Heart left ventricle (tissue), 13 donors: ENCODE results near the gene CASS4.

ENCODE experiments used
- POLR2A ChIP-seq, 2 donors: fragments of 450-650 bp; IDR thresholded peaks; one replicate each; pipeline ENCODE4 v1.6.1; 2017; ENCODE audit warnings: antibody characterized with exemption in 2 of 2, mild to moderate bottlenecking in 2 of 2, moderate library complexity in 2 of 2
- TF ChIP-seq, protein P1 (sequence below), 12 donors: fragments of 200-600 bp; sonication (generic) in 4 of 12; IDR thresholded peaks; one replicate each; pipeline versions ENCODE4 v1.5.0 to v1.8.0; 2018 to 2022; ENCODE audit warnings: antibody characterized with exemption in 12 of 12, mild to moderate bottlenecking in 5 of 12
- donor health status: ischemic (EF 13 %, LVEDD 7.1; RV severe dilation, severe dysfunction).
- donor health status: DM: no; HTN: yes; CAD: no.
- donor health status: DM: no; HTN: no; CAD: no.
- donor health status: ischemic (EF 25% LVEDD 6.9; RV normal size, moderate dysfunction).
- donor health status: ischemic (EF 25% LVEDD 5.7; RV mildly dilated, moderate dysfunction).
- donor health status: ischemic (EF 35%, LVEDD 5.7; RV mildly dilated, moderate dysfunction).
- donor health status: nonischemic (EF 11% LVEDD 7.7; RV severe dilation, severe dysfunction).
- donor health status: DM: yes; HTN: yes; CAD: no.
- donor health status: PGD.
- donor health status: ischemic (EF 29% LVEDD 5.4; RV normal size, mild dysfunction).
- donor health status: nonischemic (EF 23%, LVEDD 6.1; RV moderate dilation, normal function).

DNA sequence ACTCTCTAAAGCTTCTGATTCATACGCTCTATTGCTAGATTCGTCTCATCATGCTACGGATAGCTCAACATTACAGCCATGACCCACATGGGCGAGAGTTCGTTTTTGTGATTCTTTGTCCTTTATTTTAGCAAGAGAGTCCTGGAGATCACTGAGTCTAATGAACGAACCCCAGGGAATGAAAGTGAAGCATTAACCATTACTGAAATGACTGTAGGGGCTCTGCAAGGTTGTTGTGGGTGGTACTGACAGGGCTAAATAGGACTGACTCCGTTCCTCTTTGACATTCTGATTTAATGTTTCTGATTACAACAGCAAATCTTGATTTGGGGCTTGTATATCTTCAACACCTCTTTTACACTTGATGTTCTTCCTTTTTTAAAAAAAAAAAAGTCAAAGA, 42.7 kb downstream of the CASS4 start:
- TF ChIP-seq, protein P1, sequence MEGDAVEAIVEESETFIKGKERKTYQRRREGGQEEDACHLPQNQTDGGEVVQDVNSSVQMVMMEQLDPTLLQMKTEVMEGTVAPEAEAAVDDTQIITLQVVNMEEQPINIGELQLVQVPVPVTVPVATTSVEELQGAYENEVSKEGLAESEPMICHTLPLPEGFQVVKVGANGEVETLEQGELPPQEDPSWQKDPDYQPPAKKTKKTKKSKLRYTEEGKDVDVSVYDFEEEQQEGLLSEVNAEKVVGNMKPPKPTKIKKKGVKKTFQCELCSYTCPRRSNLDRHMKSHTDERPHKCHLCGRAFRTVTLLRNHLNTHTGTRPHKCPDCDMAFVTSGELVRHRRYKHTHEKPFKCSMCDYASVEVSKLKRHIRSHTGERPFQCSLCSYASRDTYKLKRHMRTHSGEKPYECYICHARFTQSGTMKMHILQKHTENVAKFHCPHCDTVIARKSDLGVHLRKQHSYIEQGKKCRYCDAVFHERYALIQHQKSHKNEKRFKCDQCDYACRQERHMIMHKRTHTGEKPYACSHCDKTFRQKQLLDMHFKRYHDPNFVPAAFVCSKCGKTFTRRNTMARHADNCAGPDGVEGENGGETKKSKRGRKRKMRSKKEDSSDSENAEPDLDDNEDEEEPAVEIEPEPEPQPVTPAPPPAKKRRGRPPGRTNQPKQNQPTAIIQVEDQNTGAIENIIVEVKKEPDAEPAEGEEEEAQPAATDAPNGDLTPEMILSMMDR (IDR thresholded peaks at IDR 0.05) = no peak
- TF ChIP-seq POLR2A (IDR thresholded peaks at IDR 0.05) = no peak
